ENCODE measurements around the gene LCA5. TPM values are rescaled to one million over a fixed set of nuclear protein-coding genes. Genes with fewer than 3 reads are reported as not detected.

LCA5 gene
- total RNA-seq, 1 experiment from 2014 or later = 18.3 TPM

GRCh38 chr6:79510707-79511106, 26.5 kb downstream of the LCA5 start:
- Mint-ChIP-seq H3K4me1 (ENCODE audit: low read depth, unreplicated experiment) (no peaks in the 10 kb centered on the region), H3K27me3 (ENCODE audit: unreplicated experiment) (no peaks in the 10 kb centered on the region), H3K4me3 (ENCODE audit: low read depth, unreplicated experiment) (no peak overlapping the region), H3K36me3 (ENCODE audit: insufficient read depth, unreplicated experiment) (peaks cover 18% of the 10 kb centered on the region), H3K27ac (ENCODE audit: unreplicated experiment) (no peak overlapping the region), H3K9me3 (ENCODE audit: low read depth, unreplicated experiment) (peaks cover 2% of the 10 kb centered on the region)
- no peak for DNase-seq
- TF ChIP-seq, protein P1, sequence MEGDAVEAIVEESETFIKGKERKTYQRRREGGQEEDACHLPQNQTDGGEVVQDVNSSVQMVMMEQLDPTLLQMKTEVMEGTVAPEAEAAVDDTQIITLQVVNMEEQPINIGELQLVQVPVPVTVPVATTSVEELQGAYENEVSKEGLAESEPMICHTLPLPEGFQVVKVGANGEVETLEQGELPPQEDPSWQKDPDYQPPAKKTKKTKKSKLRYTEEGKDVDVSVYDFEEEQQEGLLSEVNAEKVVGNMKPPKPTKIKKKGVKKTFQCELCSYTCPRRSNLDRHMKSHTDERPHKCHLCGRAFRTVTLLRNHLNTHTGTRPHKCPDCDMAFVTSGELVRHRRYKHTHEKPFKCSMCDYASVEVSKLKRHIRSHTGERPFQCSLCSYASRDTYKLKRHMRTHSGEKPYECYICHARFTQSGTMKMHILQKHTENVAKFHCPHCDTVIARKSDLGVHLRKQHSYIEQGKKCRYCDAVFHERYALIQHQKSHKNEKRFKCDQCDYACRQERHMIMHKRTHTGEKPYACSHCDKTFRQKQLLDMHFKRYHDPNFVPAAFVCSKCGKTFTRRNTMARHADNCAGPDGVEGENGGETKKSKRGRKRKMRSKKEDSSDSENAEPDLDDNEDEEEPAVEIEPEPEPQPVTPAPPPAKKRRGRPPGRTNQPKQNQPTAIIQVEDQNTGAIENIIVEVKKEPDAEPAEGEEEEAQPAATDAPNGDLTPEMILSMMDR (IDR thresholded peaks at IDR 0.05; ENCODE audit: unreplicated experiment) = no peak
- CTCF ChIA-PET = no interaction called here
- intact Hi-C loops (cut with micrococcal nuclease; ENCODE audit: unreplicated experiment) = no loop called here
- no TSS peak for BruUV-seq (replicated peaks)

DNA sequence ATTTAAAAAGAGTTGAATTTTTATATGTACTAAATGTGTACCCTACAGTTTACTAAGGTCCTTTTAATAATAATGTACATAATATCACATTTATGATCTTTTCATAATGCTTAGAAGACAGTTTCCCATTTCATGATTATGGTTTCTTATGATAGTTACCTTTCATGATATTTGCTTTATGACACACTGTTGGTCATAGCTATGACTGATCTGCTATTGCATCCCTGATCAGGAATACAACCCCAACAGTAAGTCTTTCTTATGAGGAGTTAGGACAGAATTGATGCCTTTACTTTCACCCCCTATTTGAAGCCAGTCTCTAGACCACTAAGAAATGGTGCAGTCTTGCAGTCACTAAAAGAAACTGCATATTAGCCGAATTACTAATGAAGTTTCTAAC, 31.0 kb downstream of the LCA5 start:
- Mint-ChIP-seq H3K36me3 (ENCODE audit: insufficient read depth, unreplicated experiment) (peaks cover 13% of the 10 kb centered on the region), H3K27me3 (ENCODE audit: unreplicated experiment) (no peaks in the 10 kb centered on the region), H3K4me1 (ENCODE audit: low read depth, unreplicated experiment) (no peaks in the 10 kb centered on the region), H3K9me3 (ENCODE audit: low read depth, unreplicated experiment) (peaks cover 2% of the 10 kb centered on the region), H3K4me3 (ENCODE audit: low read depth, unreplicated experiment) (no peak overlapping the region), H3K27ac (ENCODE audit: unreplicated experiment) (no peak overlapping the region)
- no peak for DNase-seq
- BruUV-seq (replicated peaks) = no TSS peak
- intact Hi-C loops (cut with micrococcal nuclease; ENCODE audit: unreplicated experiment) = no loop called here
- TF ChIP-seq, protein P1 (IDR thresholded peaks at IDR 0.05; ENCODE audit: unreplicated experiment) = no peak
- CTCF ChIA-PET = no interaction called here

- Mint-ChIP-seq H3K27ac (ENCODE audit: unreplicated experiment) (no peak overlapping the region), H3K27me3 (ENCODE audit: unreplicated experiment) (no peaks in the 10 kb centered on the region), H3K4me1 (ENCODE audit: low read depth, unreplicated experiment) (no peaks in the 10 kb centered on the region), H3K4me3 (ENCODE audit: low read depth, unreplicated experiment) (no peak overlapping the region), H3K36me3 (ENCODE audit: insufficient read depth, unreplicated experiment) (peaks cover 6% of the 10 kb centered on the region), H3K9me3 (ENCODE audit: low read depth, unreplicated experiment) (peaks cover 2% of the 10 kb centered on the region)
- TF ChIP-seq, protein P1 (IDR thresholded peaks at IDR 0.05; ENCODE audit: unreplicated experiment) = no peak
- intact Hi-C loops (cut with micrococcal nuclease; ENCODE audit: unreplicated experiment) = no loop called here
- DNase-seq = no peak
- no TSS peak for BruUV-seq (replicated peaks)
- CTCF ChIA-PET = no interaction called here
Observed at GRCh38 chr6:79504372-79504771, 32.9 kb downstream of the LCA5 start.

DNA sequence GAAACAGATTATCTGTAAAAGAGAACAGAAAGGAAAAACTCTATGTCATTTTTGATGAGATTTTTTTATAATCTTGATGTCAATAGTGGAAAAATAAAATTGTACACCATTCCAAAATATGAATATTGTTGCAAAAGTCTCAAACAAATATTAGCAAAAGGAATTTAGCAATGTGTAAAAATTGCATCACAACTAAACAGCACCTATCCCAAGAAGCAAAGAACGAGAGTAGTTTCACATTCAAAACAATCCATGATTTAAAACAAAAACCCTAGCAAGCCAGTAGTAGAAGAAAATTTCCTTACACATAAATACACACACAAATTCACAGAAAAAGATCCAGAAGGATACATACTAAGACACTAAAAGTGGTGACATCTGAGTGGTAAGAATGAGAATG, 38.4 kb downstream of the LCA5 start:
- Mint-ChIP-seq H3K9me3 (ENCODE audit: low read depth, unreplicated experiment) (no peaks in the 10 kb centered on the region), H3K27ac (ENCODE audit: unreplicated experiment) (peak overlapping the region; percentile 61), H3K27me3 (ENCODE audit: unreplicated experiment) (no peaks in the 10 kb centered on the region), H3K4me1 (ENCODE audit: low read depth, unreplicated experiment) (peaks cover 9% of the 10 kb centered on the region), H3K36me3 (ENCODE audit: insufficient read depth, unreplicated experiment) (peaks cover 14% of the 10 kb centered on the region), H3K4me3 (ENCODE audit: low read depth, unreplicated experiment) (no peak overlapping the region)
- BruUV-seq (replicated peaks) = no TSS peak
- TF ChIP-seq, protein P1 (IDR thresholded peaks at IDR 0.05; ENCODE audit: unreplicated experiment) = no peak
- CTCF ChIA-PET = no interaction called here
- DNase-seq = no peak
- intact Hi-C loops (cut with micrococcal nuclease; ENCODE audit: unreplicated experiment) = no loop called here

Data from Calu3 (cell line).